ENCODE results near the gene LCN9.

Gene LCN9

DNA sequence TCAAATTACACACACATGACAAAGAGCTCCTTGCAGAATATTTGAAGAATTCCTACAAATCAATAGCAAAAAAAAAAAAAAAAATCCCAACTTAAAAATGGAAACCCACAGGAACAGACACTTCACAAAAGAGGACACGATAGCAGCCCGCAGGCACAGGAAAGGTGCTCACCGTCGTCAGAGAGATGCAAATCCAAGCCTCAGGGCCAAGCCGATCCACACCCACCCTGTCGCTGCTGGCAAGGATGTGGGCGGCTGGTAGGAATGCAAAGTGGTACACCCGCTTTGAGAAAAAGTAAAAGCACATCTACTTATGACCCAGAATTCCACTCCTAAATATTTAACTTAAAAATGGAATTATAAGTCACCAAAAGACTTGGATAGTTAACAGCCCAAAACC is 10.8 kb downstream of the LCN9 start:
- DNase-seq, result no peak

DNA sequence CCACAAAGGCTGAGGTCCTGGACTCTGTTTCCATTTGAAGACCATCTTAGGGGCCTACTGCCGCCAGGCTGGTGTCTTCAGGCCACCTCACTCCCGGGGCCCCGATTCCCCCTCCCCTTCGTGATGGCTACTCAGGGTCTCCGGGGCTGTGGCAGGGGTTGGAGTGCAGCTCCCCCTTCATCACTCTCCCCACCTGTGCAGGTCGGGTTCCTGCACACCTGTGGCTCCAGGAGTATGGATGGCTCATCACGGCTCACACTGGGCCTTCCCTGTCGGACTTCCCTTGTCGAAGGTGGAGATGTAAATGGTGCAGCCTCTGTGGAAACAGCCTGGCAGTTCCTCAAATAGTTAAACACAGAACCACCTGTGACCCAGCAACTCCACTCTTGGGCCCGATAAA is 11.9 kb downstream of the LCN9 start:
- no peak for DNase-seq

DNA sequence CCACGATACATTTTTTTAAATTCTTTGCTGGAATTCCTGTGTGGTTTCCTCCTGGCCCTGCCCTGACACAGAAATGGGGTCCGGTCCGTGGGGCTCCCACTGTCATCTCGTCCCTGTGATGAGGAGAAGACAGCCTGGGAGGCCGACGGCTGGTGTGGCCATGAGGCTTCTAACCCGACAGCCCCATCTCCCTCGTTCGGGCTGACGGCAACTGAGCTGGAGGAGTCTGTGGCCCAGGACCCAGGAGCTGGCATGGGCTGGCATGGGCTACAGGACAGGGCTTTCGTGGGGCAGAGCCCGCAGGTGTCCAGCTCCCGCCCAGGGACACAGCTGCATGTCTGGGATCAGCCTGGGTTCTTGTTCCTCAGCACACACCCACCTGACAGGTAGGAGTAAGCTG is 13.8 kb downstream of the LCN9 start:
- DNase-seq, result no peak

DNA sequence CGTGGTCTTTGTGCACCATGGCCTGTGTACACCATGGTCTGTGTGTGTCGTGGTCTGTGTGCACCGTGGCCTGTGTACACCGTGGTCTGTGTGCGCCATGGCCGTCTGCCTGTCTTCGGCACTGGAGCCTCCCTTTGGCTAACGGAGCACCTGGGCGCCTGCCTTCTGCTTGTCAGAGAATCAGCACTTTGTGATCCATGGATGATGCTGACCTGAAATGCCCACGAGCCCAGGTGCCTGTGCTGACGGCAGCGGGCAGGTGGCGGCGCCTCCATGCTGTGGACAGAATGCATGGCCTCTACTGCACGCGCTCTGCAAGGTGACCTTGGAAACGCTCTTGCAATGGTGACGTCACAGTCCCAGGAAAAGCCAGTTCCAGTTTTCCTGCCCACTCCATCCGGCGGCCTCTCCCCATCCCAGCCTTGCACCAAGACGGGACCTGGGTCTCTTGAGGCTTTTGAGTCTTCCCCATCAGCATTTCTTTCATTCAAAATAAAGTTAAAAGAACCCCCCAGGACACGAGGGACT is 14.6 kb downstream of the LCN9 start:
- no peak for DNase-seq

DNA sequence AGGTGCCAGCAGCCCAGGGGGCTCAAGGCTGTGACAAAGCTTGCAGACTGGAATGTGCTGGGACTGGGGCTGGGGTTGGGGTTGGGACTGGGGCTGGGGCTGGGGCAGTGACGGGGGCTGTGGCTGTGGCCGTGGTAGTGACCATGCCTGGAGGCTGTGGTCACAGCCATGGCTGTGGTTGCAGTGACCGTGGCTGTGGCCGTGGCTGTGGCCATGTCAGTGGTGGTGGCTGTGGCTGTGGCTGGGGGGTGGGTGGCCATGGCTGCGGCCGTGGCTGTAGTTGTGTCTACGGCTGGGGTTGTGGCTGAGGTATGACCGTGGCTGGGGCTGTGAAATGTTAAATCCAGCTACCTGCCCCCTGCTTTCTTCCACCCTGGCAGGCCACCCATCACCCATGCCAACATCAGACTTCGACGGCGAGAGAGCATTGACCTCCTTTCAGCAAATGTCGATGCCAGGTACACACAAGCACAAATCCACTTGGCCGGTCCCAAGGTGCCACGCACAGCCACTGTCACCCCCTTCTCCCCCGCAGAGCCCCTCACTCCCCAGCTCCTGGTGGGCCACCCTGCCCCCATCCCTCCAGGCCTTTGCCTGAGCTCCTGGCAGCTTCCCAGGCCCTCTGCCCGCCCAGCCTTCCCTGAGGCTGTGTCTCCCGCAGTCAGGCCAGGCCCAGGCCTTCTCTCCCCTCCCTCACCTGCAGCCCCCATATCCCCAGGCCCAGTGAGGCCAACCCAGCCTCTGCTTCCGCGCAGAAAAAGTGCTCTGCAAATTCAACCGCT is 15.3 kb downstream of the LCN9 start:
- DNase-seq, result no peak

- no peak for DNase-seq
Measured at GRCh38 chr9:135680056-135680455, 16.9 kb downstream of the LCN9 start.

- no peak for DNase-seq
Measured at GRCh38 chr9:135681161-135681560, 18.1 kb downstream of the LCN9 start.

- no peak for DNase-seq
Measured at GRCh38 chr9:135683401-135684034, 20.4 kb downstream of the LCN9 start.

GRCh38 chr9:135684691-135685090 is 21.6 kb downstream of the LCN9 start:
- DNase-seq, result no peak

DNA sequence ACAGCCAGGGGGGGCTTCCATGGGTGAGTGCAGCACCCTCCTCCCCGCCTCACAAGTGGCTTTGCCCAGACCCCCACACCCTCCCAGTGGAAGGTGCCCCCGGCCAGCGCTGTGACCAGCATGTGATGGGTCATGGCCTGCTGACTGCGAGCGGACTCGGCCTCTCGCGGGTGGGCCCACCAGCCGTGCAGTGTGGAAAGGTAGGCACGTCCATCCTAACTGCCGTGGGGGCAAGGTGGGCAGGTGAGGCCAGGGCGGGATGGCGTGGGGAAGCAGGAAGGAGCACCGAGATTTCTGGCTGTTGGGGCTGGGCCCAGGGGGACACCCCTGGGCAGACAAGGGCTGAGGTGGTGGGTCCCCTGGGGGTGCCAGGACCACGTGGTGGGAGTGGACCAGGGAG is 24.1 kb downstream of the LCN9 start:
- no peak for DNase-seq

DNA sequence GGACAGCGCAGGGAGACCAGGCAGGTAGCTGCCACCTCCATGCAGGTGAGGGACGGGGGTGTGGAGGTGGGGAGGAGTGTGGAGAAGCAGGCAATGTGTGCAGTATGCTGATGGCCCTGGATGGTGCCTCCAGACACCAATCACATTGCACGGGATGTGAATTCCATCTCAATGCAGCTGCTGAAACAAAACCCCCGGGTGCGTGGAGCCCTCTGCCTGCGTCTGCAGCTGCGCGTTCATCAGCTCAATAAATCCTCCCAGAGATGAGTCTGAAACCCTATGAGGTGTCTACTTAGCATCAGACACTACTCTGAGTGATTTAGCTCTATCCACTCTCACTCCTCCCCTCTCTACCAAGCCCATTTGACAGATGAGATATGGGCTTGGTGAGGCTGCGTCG is 25.9 kb downstream of the LCN9 start:
- no peak for DNase-seq

- DNase-seq, result no peak
Measured at GRCh38 chr9:135690836-135691570, 27.9 kb downstream of the LCN9 start.

GRCh38 chr9:135692410-135692809 is 29.3 kb downstream of the LCN9 start:
- DNase-seq, result no peak

GRCh38 chr9:135693265-135693664 is 30.2 kb downstream of the LCN9 start:
- DNase-seq, result no peak

- no peak for DNase-seq
Measured at GRCh38 chr9:135693771-135694170, 30.7 kb downstream of the LCN9 start.

- DNase-seq, result no peak
Measured at GRCh38 chr9:135694414-135694813, 31.3 kb downstream of the LCN9 start.

DNA sequence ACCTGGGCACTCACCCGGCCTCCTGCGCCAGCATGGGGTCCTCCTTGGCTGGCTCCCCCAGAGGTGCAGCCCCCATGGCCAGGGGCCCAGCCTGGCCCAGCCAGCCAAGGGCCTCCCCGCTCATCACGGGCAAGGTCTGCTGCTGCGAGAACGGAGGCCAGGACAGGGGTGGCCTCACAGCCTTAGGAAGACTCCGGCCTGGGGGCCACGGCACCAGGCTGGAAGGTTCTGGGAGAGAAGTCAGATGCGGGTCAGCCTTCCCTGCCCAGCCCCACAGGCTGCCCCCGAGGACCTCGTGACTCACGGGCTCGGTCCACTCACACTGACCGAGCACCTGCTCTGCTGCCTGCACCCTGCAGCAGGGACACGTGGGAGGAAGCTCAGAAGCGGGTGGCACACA is 31.9 kb downstream of the LCN9 start:
- no peak for DNase-seq

- no peak for DNase-seq
Measured at GRCh38 chr9:135695642-135696041, 32.5 kb downstream of the LCN9 start.

GRCh38 chr9:135696446-135696845 is 33.3 kb downstream of the LCN9 start:
- no peak for DNase-seq

GRCh38 chr9:135697226-135697625 is 34.1 kb downstream of the LCN9 start:
- no peak for DNase-seq

DNA sequence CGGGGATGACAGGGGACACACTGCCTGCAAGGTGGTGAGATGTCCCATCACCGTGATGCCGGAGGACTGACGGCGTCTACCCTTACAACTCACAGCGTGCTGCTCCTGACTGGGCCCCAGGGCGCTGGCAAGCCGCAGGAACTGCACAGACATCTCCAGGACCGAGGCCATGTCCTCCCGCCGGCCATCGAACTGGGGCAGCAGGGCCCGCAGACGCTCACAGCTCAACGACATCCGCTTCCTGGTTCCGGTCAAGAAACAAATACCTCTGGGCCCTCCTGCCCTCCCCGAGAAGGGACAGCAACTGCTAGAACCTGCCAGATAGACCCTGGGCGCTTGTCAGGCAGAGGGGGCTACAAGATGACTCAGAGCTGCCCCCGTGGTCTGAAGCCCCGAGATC is 35.1 kb downstream of the LCN9 start:
- no peak for DNase-seq

- DNase-seq, result no peak
Measured at GRCh38 chr9:135698767-135699166, 35.7 kb downstream of the LCN9 start.

GRCh38 chr9:135699440-135699839 is 36.3 kb downstream of the LCN9 start, which contains the start of gene SOHLH1:
Gene SOHLH1 (minus strand): TSS chr9:135699481. CDS start chr9:135699467, 14 bp downstream.
- no peak for DNase-seq

- no peak for DNase-seq
Measured at GRCh38 chr9:135700525-135700924, 37.4 kb downstream of the LCN9 start.
